ENCODE results near the gene TGFA. TPM values are rescaled to one million over a fixed set of nuclear protein-coding genes. Genes with fewer than 3 reads are reported as not detected.

The TGFA gene
- total RNA-seq, 1 donor from 2014 or later, result not detected

DNA sequence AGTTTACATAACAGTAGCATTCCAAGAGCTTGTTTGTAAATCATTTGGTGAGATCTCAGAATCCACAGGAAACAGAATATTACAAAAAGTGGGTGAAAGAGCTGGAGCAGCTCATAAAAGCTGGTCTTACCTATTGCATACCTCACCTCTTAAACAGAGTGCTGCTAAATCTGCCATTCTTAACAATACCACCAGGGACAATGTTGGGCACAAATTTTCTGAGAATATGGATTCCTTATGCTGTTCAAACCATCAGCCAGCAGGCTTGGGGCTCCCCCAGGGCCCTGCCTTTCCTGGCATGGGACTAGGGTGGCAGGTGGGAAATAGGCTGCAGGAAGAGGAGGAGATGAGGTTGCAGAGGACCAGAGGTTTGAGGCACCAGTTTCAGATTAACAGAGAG is 55.6 kb downstream of the TGFA start:
- no peaks in the 10 kb centered on the region for H3K36me3 Mint-ChIP-seq
- TF ChIP-seq EZH2 (IDR thresholded peaks at IDR 0.05) (no peak), EZH2phosphoT487 (IDR thresholded peaks at IDR 0.05) (no peak)
- TF ChIP-seq, protein P1, sequence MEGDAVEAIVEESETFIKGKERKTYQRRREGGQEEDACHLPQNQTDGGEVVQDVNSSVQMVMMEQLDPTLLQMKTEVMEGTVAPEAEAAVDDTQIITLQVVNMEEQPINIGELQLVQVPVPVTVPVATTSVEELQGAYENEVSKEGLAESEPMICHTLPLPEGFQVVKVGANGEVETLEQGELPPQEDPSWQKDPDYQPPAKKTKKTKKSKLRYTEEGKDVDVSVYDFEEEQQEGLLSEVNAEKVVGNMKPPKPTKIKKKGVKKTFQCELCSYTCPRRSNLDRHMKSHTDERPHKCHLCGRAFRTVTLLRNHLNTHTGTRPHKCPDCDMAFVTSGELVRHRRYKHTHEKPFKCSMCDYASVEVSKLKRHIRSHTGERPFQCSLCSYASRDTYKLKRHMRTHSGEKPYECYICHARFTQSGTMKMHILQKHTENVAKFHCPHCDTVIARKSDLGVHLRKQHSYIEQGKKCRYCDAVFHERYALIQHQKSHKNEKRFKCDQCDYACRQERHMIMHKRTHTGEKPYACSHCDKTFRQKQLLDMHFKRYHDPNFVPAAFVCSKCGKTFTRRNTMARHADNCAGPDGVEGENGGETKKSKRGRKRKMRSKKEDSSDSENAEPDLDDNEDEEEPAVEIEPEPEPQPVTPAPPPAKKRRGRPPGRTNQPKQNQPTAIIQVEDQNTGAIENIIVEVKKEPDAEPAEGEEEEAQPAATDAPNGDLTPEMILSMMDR (IDR thresholded peaks at IDR 0.05), result peak; percentile 36
- Histone ChIP-seq H3K9me3 (ENCODE audit: low read depth) (no peaks in the 10 kb centered on the region), H2AFZ (replicated peaks) (peak overlapping the region; percentile 68), H4K20me1 (ENCODE audit: low read depth) (no peaks in the 10 kb centered on the region), H3F3A (ENCODE audit: low read depth) (no peaks in the 10 kb centered on the region), H3K79me2 (ENCODE audit: low read depth) (no peaks in the 10 kb centered on the region), H3K4me1 (no peaks in the 10 kb centered on the region), H3K27ac (no peak overlapping the region), H3K9ac (no peak overlapping the region), H3K27me3 (peaks cover 2% of the 10 kb centered on the region), H3K4me2 (no peak overlapping the region), H3K4me3 (no peak overlapping the region), H3K36me3 (no peaks in the 10 kb centered on the region)
- DNase-seq (ENCODE audit: low spot score), result peak; percentile 14
- no peak overlapping the region for H3K4me3 Mint-ChIP-seq
- H3K9me3 Mint-ChIP-seq, result no peaks in the 10 kb centered on the region
- H3K27ac Mint-ChIP-seq, result no peak overlapping the region
- no peaks in the 10 kb centered on the region for H3K4me1 Mint-ChIP-seq
- no peaks in the 10 kb centered on the region for H3K27me3 Mint-ChIP-seq (ENCODE audit: insufficient read depth, low read depth)

DNA sequence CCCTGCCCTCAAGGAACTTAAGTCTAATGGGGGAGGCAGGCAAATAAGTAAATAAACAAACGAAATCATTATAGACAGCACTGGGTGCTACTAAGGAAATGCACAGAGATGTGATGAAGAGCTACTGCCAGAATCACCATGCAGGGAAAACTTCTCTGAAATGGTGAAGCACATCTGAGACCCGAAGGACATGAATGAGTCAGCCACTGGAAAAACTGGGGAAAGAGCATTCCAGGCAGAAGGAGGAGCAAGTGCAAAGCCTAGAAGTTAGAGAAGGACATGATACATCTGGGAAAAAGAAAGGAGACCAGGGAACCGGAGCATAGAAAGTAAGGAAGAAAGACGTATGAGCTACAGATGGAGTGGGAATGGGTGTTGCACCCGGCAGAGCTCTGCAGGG is 56.8 kb downstream of the TGFA start:
- Mint-ChIP-seq H3K4me1 (no peaks in the 10 kb centered on the region), H3K9me3 (no peaks in the 10 kb centered on the region), H3K27ac (no peak overlapping the region), H3K27me3 (ENCODE audit: insufficient read depth, low read depth) (no peaks in the 10 kb centered on the region), H3K4me3 (no peak overlapping the region), H3K36me3 (no peaks in the 10 kb centered on the region)
- TF ChIP-seq EZH2phosphoT487 (IDR thresholded peaks at IDR 0.05) (no peak), EZH2 (IDR thresholded peaks at IDR 0.05) (no peak)
- TF ChIP-seq, protein P1 (IDR thresholded peaks at IDR 0.05), result no peak
- Histone ChIP-seq H3K4me3 (no peak overlapping the region), H3K9ac (no peak overlapping the region), H3K4me2 (no peak overlapping the region), H3K36me3 (no peaks in the 10 kb centered on the region), H2AFZ (replicated peaks) (no peak overlapping the region), H3K79me2 (ENCODE audit: low read depth) (no peaks in the 10 kb centered on the region), H4K20me1 (ENCODE audit: low read depth) (no peaks in the 10 kb centered on the region), H3F3A (ENCODE audit: low read depth) (no peaks in the 10 kb centered on the region), H3K9me3 (ENCODE audit: low read depth) (no peaks in the 10 kb centered on the region), H3K27me3 (peaks cover 2% of the 10 kb centered on the region), H3K4me1 (no peaks in the 10 kb centered on the region), H3K27ac (no peak overlapping the region)
- no peak for DNase-seq (ENCODE audit: low spot score)

DNA sequence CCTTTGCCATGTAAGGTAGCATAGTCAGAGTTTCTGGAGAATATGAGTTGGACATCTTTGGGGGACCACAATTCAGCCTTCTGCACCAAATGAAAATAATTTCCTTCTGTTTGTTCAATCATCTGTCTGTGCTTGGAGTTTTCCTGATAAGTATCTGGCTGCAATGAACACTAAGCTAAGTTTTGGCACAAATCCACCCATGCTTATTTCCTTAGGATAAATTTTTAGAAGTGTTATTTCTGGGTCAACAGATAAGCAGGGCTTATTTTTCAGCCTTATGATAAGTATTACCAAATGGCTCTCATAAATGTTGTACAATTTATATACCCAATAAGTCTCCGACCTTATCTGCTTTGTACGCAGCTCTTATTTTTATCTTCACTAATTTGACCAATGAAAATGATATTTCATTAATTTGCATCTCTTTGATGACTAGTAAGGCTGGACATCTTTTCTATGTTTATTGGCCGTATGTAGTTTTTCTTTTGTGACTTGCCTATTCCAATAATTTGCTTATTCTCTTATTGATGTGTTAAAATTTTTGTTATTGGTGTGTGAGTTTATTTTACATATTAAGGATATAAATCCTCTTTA is 59.2 kb downstream of the TGFA start:
- Mint-ChIP-seq H3K4me3 (no peak overlapping the region), H3K9me3 (no peaks in the 10 kb centered on the region), H3K36me3 (no peaks in the 10 kb centered on the region), H3K27ac (no peak overlapping the region), H3K4me1 (no peaks in the 10 kb centered on the region), H3K27me3 (ENCODE audit: insufficient read depth, low read depth) (no peaks in the 10 kb centered on the region)
- no peaks in the 10 kb centered on the region for H3K79me2 ChIP-seq (ENCODE audit: low read depth)
- H3K9me3 ChIP-seq (ENCODE audit: low read depth), result no peaks in the 10 kb centered on the region
- DNase-seq (ENCODE audit: low spot score), result no peak
- TF ChIP-seq EZH2 (IDR thresholded peaks at IDR 0.05) (no peak), EZH2phosphoT487 (IDR thresholded peaks at IDR 0.05) (no peak)
- TF ChIP-seq, protein P1 (IDR thresholded peaks at IDR 0.05), result no peak
- no peak overlapping the region for H3K9ac ChIP-seq
- H3K27ac ChIP-seq, result no peak overlapping the region
- no peaks in the 10 kb centered on the region for H3K4me1 ChIP-seq
- H3K27me3 ChIP-seq, result peaks cover 2% of the 10 kb centered on the region
- H2AFZ ChIP-seq (replicated peaks), result no peak overlapping the region
- no peak overlapping the region for H3K4me2 ChIP-seq
- no peak overlapping the region for H3K4me3 ChIP-seq
- H4K20me1 ChIP-seq (ENCODE audit: low read depth), result no peaks in the 10 kb centered on the region
- H3K36me3 ChIP-seq, result no peaks in the 10 kb centered on the region
- H3F3A ChIP-seq (ENCODE audit: low read depth), result no peaks in the 10 kb centered on the region
